ENCODE data around the gene GPR62. TPM values are rescaled to one million over a fixed set of nuclear protein-coding genes. Genes with fewer than 3 reads are reported as not detected.

GPR62 gene
- total and polyA plus RNA-seq, 2 of the 8 experiments (the other 6 are each of a cell fraction or from before 2014, with no cell fraction given): 0.22 to 0.29 TPM

DNA sequence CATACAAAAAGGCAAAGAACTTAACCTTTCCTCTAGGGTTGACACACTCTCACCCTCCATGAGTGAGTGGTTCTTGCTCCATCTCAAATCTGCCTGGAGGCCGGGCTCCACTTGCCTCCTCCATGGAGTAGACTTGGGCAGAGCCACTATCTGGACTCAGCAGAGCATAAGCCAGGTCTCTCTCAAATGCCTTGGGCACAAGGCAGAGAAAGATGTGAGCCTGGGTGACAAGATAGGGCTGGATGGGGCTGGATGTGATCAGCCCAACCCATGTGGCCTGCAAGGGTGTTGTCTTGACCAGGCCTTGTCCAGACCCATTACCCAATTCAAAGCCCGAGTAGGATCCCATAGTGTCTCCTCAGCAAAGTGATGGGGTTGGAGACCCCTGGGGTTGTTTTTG, 44.7 kb downstream of the GPR62 start (continued):
- TF ChIP-seq, protein P1, sequence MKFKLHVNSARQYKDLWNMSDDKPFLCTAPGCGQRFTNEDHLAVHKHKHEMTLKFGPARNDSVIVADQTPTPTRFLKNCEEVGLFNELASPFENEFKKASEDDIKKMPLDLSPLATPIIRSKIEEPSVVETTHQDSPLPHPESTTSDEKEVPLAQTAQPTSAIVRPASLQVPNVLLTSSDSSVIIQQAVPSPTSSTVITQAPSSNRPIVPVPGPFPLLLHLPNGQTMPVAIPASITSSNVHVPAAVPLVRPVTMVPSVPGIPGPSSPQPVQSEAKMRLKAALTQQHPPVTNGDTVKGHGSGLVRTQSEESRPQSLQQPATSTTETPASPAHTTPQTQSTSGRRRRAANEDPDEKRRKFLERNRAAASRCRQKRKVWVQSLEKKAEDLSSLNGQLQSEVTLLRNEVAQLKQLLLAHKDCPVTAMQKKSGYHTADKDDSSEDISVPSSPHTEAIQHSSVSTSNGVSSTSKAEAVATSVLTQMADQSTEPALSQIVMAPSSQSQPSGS (IDR thresholded peaks at IDR 0.05; ENCODE audit: low read length): no peak
- TF ChIP-seq, protein P2, sequence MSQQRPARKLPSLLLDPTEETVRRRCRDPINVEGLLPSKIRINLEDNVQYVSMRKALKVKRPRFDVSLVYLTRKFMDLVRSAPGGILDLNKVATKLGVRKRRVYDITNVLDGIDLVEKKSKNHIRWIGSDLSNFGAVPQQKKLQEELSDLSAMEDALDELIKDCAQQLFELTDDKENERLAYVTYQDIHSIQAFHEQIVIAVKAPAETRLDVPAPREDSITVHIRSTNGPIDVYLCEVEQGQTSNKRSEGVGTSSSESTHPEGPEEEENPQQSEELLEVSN (IDR thresholded peaks at IDR 0.05): no peak

Data from H1 (cell line).